GM20431 (cell line): ENCODE data around the gene LDAH.
"Not testable (repeated sequence)": the region's sequence is repeated elsewhere in the genome, so short reads cannot be mapped to it uniquely, and the experiment has no call there.

Experiments used
- in situ Hi-C: fragments of 300-500 bp; cut with MseI, MboI; formaldehyde crosslinking; loops from one replicate; pipeline ENCODE4 v1.15.0; 2020; ENCODE audit warnings: low sequenced_read_pairs; ENCODE audit not compliant: unreplicated experiment

The LDAH gene

GRCh38 chr2:20793944-20794343 lies 29.0 kb downstream of the LDAH start:
- in situ Hi-C loops, result not testable (repeated sequence)

- in situ Hi-C loops, result no loop called here
These were observed 41.1 kb downstream of the LDAH start for GRCh38 chr2:20781656-20782265.

- in situ Hi-C loops, result no loop called here
These were observed 51.6 kb downstream of the LDAH start for GRCh38 chr2:20771299-20771698.

GRCh38 chr2:20766798-20767644 lies 55.9 kb downstream of the LDAH start:
- in situ Hi-C loops, result no loop called here

- in situ Hi-C loops, result no loop called here
These were observed 56.7 kb downstream of the LDAH start for GRCh38 chr2:20766213-20766612.

GRCh38 chr2:20762945-20763683 lies 59.8 kb downstream of the LDAH start:
- in situ Hi-C loops, result no loop called here

- in situ Hi-C loops, result no loop called here
These were observed 63.4 kb downstream of the LDAH start for GRCh38 chr2:20759487-20759886.

GRCh38 chr2:20758997-20759396 lies 63.9 kb downstream of the LDAH start:
- in situ Hi-C loops, result no loop called here

GRCh38 chr2:20757405-20758090 lies 65.4 kb downstream of the LDAH start:
- in situ Hi-C loops, result no loop called here

GRCh38 chr2:20755132-20755800 lies 67.6 kb downstream of the LDAH start:
- in situ Hi-C loops, result no loop called here

- in situ Hi-C loops, result no loop called here
These were observed 70.6 kb downstream of the LDAH start for GRCh38 chr2:20752293-20752692.

- in situ Hi-C loops, result no loop called here
These were observed 75.6 kb downstream of the LDAH start for GRCh38 chr2:20747317-20747716.

- in situ Hi-C loops, result no loop called here
These were observed 76.9 kb downstream of the LDAH start for GRCh38 chr2:20745924-20746555.

- in situ Hi-C loops, result no loop called here
These were observed 78.2 kb downstream of the LDAH start for GRCh38 chr2:20744366-20745335.

- in situ Hi-C loops, result no loop called here
These were observed 84.1 kb downstream of the LDAH start for GRCh38 chr2:20738772-20739171.

- in situ Hi-C loops, result no loop called here
These were observed 85.4 kb downstream of the LDAH start for GRCh38 chr2:20737505-20737904.

- in situ Hi-C loops, result no loop called here
These were observed 94.7 kb downstream of the LDAH start for GRCh38 chr2:20728114-20728758.

- in situ Hi-C loops, result no loop called here
These were observed 96.0 kb downstream of the LDAH start for GRCh38 chr2:20726913-20727312.
